H9 (cell line): Measurements from ENCODE around the gene LIMS2. TPM values are rescaled to one million over a fixed set of nuclear protein-coding genes. Genes with fewer than 3 reads are reported as not detected.

Experiments
- DNase-seq: peaks from one replicate; pipeline ENCODE4 v3.0.0-alpha.2; 2017
- H2AFZ ChIP-seq: one replicate; pipeline ENCODE4 v1.6.1; 2013; ENCODE audit warnings: mild to moderate bottlenecking, low read length, control low read depth, moderate library complexity
- H2AK5ac ChIP-seq: 2 replicates; pipeline ENCODE4 v1.6.1; 2013; ENCODE audit warnings: low read length, control low read depth, mixed read lengths; ENCODE audit not compliant: insufficient read length
- H2BK120ac ChIP-seq: one replicate; pipeline ENCODE4 v1.6.1; 2013; ENCODE audit warnings: low read depth, mild to moderate bottlenecking, low read length, control low read depth, inconsistent platforms; ENCODE audit not compliant: poor library complexity, severe bottlenecking
- H2BK12ac ChIP-seq: 2 replicates; pipeline ENCODE4 v1.6.1; 2013; ENCODE audit warnings: low read length, control low read depth, mixed read lengths, low read depth; ENCODE audit not compliant: insufficient read length
- H2BK15ac ChIP-seq: 2 replicates; pipeline ENCODE4 v1.6.1; 2013; ENCODE audit warnings: low read depth, low read length, control low read depth
- H2BK20ac ChIP-seq: one replicate; pipeline ENCODE4 v1.6.1; 2013; ENCODE audit warnings: low read depth, mild to moderate bottlenecking, low read length, control low read depth, inconsistent platforms; ENCODE audit not compliant: poor library complexity, severe bottlenecking
- H2BK5ac ChIP-seq: 2 replicates; pipeline ENCODE4 v1.6.1; 2013; ENCODE audit warnings: low read length, control low read depth, mixed read lengths; ENCODE audit not compliant: insufficient read length
- H3K14ac ChIP-seq: 2 replicates; pipeline ENCODE4 v1.6.1; 2013; ENCODE audit warnings: low read length, control low read depth; ENCODE audit not compliant: insufficient read depth
- H3K18ac ChIP-seq: 2 replicates; pipeline ENCODE4 v1.6.1; 2013; ENCODE audit warnings: low read depth, mild to moderate bottlenecking, mixed read lengths, low read length, control low read depth; ENCODE audit not compliant: insufficient read length
- H3K23ac ChIP-seq: 2 replicates; pipeline ENCODE4 v1.6.1; 2013; ENCODE audit warnings: low read length, control low read depth, mixed read lengths, low read depth; ENCODE audit not compliant: insufficient read length
- H3K23me2 ChIP-seq: 2 replicates; pipeline ENCODE4 v1.6.1; 2013; ENCODE audit warnings: low read depth, mild to moderate bottlenecking, mixed read lengths, low read length, control low read depth; ENCODE audit not compliant: insufficient read length, poor library complexity, severe bottlenecking
- H3K27ac ChIP-seq: 2 replicates; pipeline ENCODE4 v1.5.1; 2013; ENCODE audit warnings: low read length, control low read depth, mixed read lengths, low read depth; ENCODE audit not compliant: insufficient read length
- H3K27me3 ChIP-seq: 2 replicates; pipeline ENCODE4 v1.6.1; 2013; ENCODE audit warnings: low read length, control low read depth, inconsistent platforms; ENCODE audit not compliant: insufficient read depth
- H3K4ac ChIP-seq: 2 replicates; pipeline ENCODE4 v1.6.1; 2013; ENCODE audit warnings: low read depth, mild to moderate bottlenecking, control low read depth, inconsistent platforms, low read length, moderate library complexity
- H3K4me1 ChIP-seq: 2 replicates; pipeline ENCODE4 v1.6.1; 2013; ENCODE audit warnings: low read length, control low read depth, inconsistent platforms; ENCODE audit not compliant: insufficient read depth
- H3K4me2 ChIP-seq: 2 replicates; pipeline ENCODE4 v1.6.1; 2013; ENCODE audit warnings: low read length, control low read depth, mixed read lengths; ENCODE audit not compliant: insufficient read length, insufficient read depth
- H3K56ac ChIP-seq: 2 replicates; pipeline ENCODE4 v1.6.1; 2013; ENCODE audit warnings: low read depth, mild to moderate bottlenecking, mixed read lengths, low read length, control low read depth; ENCODE audit not compliant: insufficient read length
- H3K79me1 ChIP-seq: 2 replicates; pipeline ENCODE4 v1.6.1; 2013; ENCODE audit warnings: low read depth, mild to moderate bottlenecking, moderate library complexity, low read length, control low read depth, inconsistent platforms; ENCODE audit not compliant: insufficient read depth, poor library complexity, severe bottlenecking
- H3K79me2 ChIP-seq: 2 replicates; pipeline ENCODE4 v1.6.1; 2013; ENCODE audit warnings: low read length, control low read depth, inconsistent platforms; ENCODE audit not compliant: insufficient read depth
- H3K9ac ChIP-seq: 2 replicates; pipeline ENCODE4 v1.6.1; 2013; ENCODE audit warnings: low read length, control low read depth, mixed read lengths; ENCODE audit not compliant: insufficient read length; ENCODE audit errors: extremely low read depth
- H3K9me3 ChIP-seq: one replicate; pipeline ENCODE4 v1.6.1; 2013; ENCODE audit warnings: low read depth, low read length, inconsistent platforms; ENCODE audit not compliant: control insufficient read depth
- H3T11ph ChIP-seq: one replicate; pipeline ENCODE4 v1.6.1; 2013; ENCODE audit warnings: mild to moderate bottlenecking, low read length, control low read depth, inconsistent platforms
- H4K20me1 ChIP-seq: one replicate; pipeline ENCODE4 v1.6.1; 2013; ENCODE audit not compliant: control insufficient read depth, insufficient read length, insufficient read depth
- H4K5ac ChIP-seq: 2 replicates; pipeline ENCODE4 v1.6.1; 2013; ENCODE audit warnings: low read depth, mild to moderate bottlenecking, mixed read lengths, low read length, control low read depth; ENCODE audit not compliant: insufficient read length
- H4K8ac ChIP-seq: replicated peaks from 2 replicates; pipeline ENCODE4 v1.6.1; 2013; ENCODE audit warnings: low read length, control low read depth, mixed read lengths, low read depth; ENCODE audit not compliant: insufficient read length
- H4K91ac ChIP-seq: 2 replicates; pipeline ENCODE4 v1.6.1; 2013; ENCODE audit warnings: low read depth, mild to moderate bottlenecking, moderate library complexity, mixed read lengths, low read length, control low read depth; ENCODE audit not compliant: insufficient read length
- H3K27ac Mint-ChIP-seq, 3 experiments: 2 replicates in 2 of 3; 3 replicates in 1 of 3; pipeline ENCODE4 v1.8.0; 2020 to 2021; ENCODE audit warnings: mixed read lengths in 3 of 3, mild to moderate bottlenecking in 1 of 3, moderate library complexity in 1 of 3
- H3K27me3 Mint-ChIP-seq: 2 replicates; pipeline ENCODE4 v1.8.0; 2021; ENCODE audit warnings: low read depth, mild to moderate bottlenecking, moderate library complexity, mixed read lengths
- H3K36me3 Mint-ChIP-seq, 3 experiments: 2 replicates in 2 of 3; 3 replicates in 1 of 3; pipeline ENCODE4 v1.8.0; 2020 to 2021; ENCODE audit warnings: low read depth in 3 of 3, mixed read lengths in 3 of 3; ENCODE audit not compliant: insufficient read depth in 1 of 3
- H3K4me1 Mint-ChIP-seq, 2 experiments: 2 replicates each; pipeline ENCODE4 v1.8.0; 2020; ENCODE audit warnings: mixed read lengths in 2 of 2
- H3K4me3 Mint-ChIP-seq, 2 experiments: 2 replicates in 1 of 2; 3 replicates in 1 of 2; pipeline ENCODE4 v1.8.0; 2020 to 2021; ENCODE audit warnings: mild to moderate bottlenecking in 2 of 2, mixed read lengths in 2 of 2, moderate library complexity in 1 of 2
- H3K9me3 Mint-ChIP-seq, 2 experiments: 2 replicates in 1 of 2; 3 replicates in 1 of 2; pipeline ENCODE4 v1.8.0; 2020; ENCODE audit warnings: mild to moderate bottlenecking in 2 of 2, mixed read lengths in 2 of 2, moderate library complexity in 1 of 2
- CTCF ChIP-seq: fragments of 200-600 bp; sonication (generic); conservative IDR thresholded peaks from 3 replicates; pipeline ENCODE4 v1.8.0; 2021; ENCODE audit warnings: antibody characterized with exemption, mild to moderate bottlenecking
- WGBS: extraction: QIAGEN DNeasy Blood & Tissue Kit; methylation state at CpG from one replicate; pipeline ENCODE4 v1.1.7; 2013; ENCODE audit warnings: missing lambda C conversion rate, low lambda C conversion rate, mixed read lengths; ENCODE audit not compliant: insufficient read length; ENCODE audit errors: extremely low coverage; 5-methylcytosine and 5-hydroxymethylcytosine counted together
- total RNA-seq: library from RNA; stranded (reverse); gene quantifications from 2 replicates; pipeline ENCODE4 v1.2.1, GENCODE V29; 2021

Gene LIMS2
- total RNA-seq, 1 experiment from 2014 or later = 5.9 TPM

- no peak overlapping the region for H2BK15ac ChIP-seq
- H2BK120ac ChIP-seq = no peak overlapping the region
- no peak overlapping the region for H2AK5ac ChIP-seq
- no peaks in the 10 kb centered on the region for H3K79me1 ChIP-seq
- no peak overlapping the region for H3K9ac ChIP-seq
- no peak overlapping the region for H3T11ph ChIP-seq
- no peak overlapping the region for H3K27ac Mint-ChIP-seq
- peaks cover 9% of the 10 kb centered on the region for H3K27me3 Mint-ChIP-seq
- no peak overlapping the region for H2AFZ ChIP-seq
- no peak for DNase-seq
- no peaks in the 10 kb centered on the region for H3K79me2 ChIP-seq
- no peak overlapping the region for H3K4me3 Mint-ChIP-seq
- no peak overlapping the region for H3K4ac ChIP-seq
- H3K18ac ChIP-seq = no peak overlapping the region
- H3K36me3 Mint-ChIP-seq = no peaks in the 10 kb centered on the region; a peak in 1 of 7 replicates
- TF ChIP-seq CTCF = no peak
- H3K4me1 ChIP-seq = no peaks in the 10 kb centered on the region
- no peak overlapping the region for H3K56ac ChIP-seq
- no peak overlapping the region for H2BK12ac ChIP-seq
- no peaks in the 10 kb centered on the region for H3K27me3 ChIP-seq
- no peaks in the 10 kb centered on the region for H3K23me2 ChIP-seq
- H2BK5ac ChIP-seq = no peak overlapping the region
- H3K23ac ChIP-seq = no peak overlapping the region
- no peaks in the 10 kb centered on the region for H4K20me1 ChIP-seq
- H3K4me2 ChIP-seq = no peak overlapping the region
- H3K9me3 Mint-ChIP-seq = peaks cover 6 to 10% of the 10 kb centered on the region in 2 experiments; a peak in 4 of 5 replicates
- no peak overlapping the region for H4K5ac ChIP-seq
- no peak overlapping the region for H4K8ac ChIP-seq
- peaks cover 5% of the 10 kb centered on the region for H3K9me3 ChIP-seq
- no CpG with 5 or more reads among the region's 2 CpGs for WGBS
- H3K14ac ChIP-seq = no peak overlapping the region
- no peak overlapping the region for H4K91ac ChIP-seq
- H2BK20ac ChIP-seq = no peak overlapping the region
- H3K27ac ChIP-seq = no peak overlapping the region
- H3K4me1 Mint-ChIP-seq = no peaks in the 10 kb centered on the region
Measured at GRCh38 chr2:127614246-127614645, 61.1 kb downstream of the LIMS2 start.
